Smooth muscle cell (in vitro differentiated cells): ENCODE measurements around the gene ABCG8. TPM values are rescaled to one million over a fixed set of nuclear protein-coding genes. Genes with fewer than 3 reads are reported as not detected.

ENCODE experiments used
- DNase-seq: peaks from one replicate; lab custom pipeline; 2025; ENCODE audit not compliant: unreplicated experiment; lab: John Stamatoyannopoulos, UW
- H2AFZ ChIP-seq: fragments of 200-600 bp; sonication (generic); 2 replicates; pipeline ENCODE4 v1.6.0; 2016; ENCODE audit warnings: antibody characterized with exemption, low read depth, mild to moderate bottlenecking
- H3F3A ChIP-seq: fragments of 200-600 bp; sonication (generic); 2 replicates; pipeline ENCODE4 v1.6.0; 2017; ENCODE audit warnings: antibody characterized with exemption, low read depth
- H3K27ac ChIP-seq: fragments of 200-600 bp; sonication (generic); 2 replicates; pipeline ENCODE4 v1.5.1; 2016; ENCODE audit warnings: low read depth, mild to moderate bottlenecking
- H3K27me3 ChIP-seq: fragments of 200-600 bp; sonication (generic); 2 replicates; pipeline ENCODE4 v1.6.1; 2016; ENCODE audit warnings: low read depth, mild to moderate bottlenecking
- H3K36me3 ChIP-seq: fragments of 200-600 bp; sonication (generic); 2 replicates; pipeline ENCODE4 v1.5.1; 2016; ENCODE audit warnings: low read depth
- H3K4me1 ChIP-seq: fragments of 200-600 bp; sonication (generic); 2 replicates; pipeline ENCODE4 v1.5.1; 2016; ENCODE audit warnings: low read depth
- H3K4me2 ChIP-seq: fragments of 200-600 bp; sonication (generic); 2 replicates; pipeline ENCODE4 v1.6.0; 2016; ENCODE audit warnings: mild to moderate bottlenecking
- H3K4me3 ChIP-seq: fragments of 200-600 bp; sonication (generic); 2 replicates; pipeline ENCODE4 v1.5.1; 2016; ENCODE audit warnings: mild to moderate bottlenecking
- H3K79me2 ChIP-seq: fragments of 200-600 bp; sonication (generic); 2 replicates; pipeline ENCODE4 v1.6.0; 2016; ENCODE audit warnings: low read depth, mild to moderate bottlenecking
- H3K9ac ChIP-seq: fragments of 200-600 bp; sonication (generic); 2 replicates; pipeline ENCODE4 v1.6.0; 2016; ENCODE audit warnings: low read depth
- H3K9me3 ChIP-seq: fragments of 200-600 bp; sonication (generic); replicated peaks from 2 replicates; pipeline ENCODE4 v1.5.1; 2016; ENCODE audit warnings: low read depth
- H4K20me1 ChIP-seq: fragments of 200-600 bp; sonication (generic); 2 replicates; pipeline ENCODE4 v1.6.0; 2016; ENCODE audit warnings: low read depth
- CTCF ChIP-seq: fragments of 200-600 bp; sonication (generic); IDR thresholded peaks from 2 replicates; pipeline ENCODE4 v1.5.1; 2017; ENCODE audit warnings: borderline replicate concordance, mild to moderate bottlenecking, antibody characterized with exemption; ENCODE audit not compliant: insufficient read depth, poor library complexity, severe bottlenecking
- WGBS: methylation state at CpG from one replicate; pipeline ENCODE4 v1.1.7; 2016; ENCODE audit warnings: low lambda C conversion rate; 5-methylcytosine and 5-hydroxymethylcytosine counted together
- polyA plus RNA-seq: library from polyadenylated mRNA; unstranded; fragments of >200 nt; fragmentation: Nextera tagmentation; extraction: Ambion mirVana; gene quantifications from 2 replicates; pipeline ENCODE4 v1.2.1, GENCODE V29; 2016
- total RNA-seq: library from RNA; depleted of rRNA; stranded (reverse); fragments of >200 nt; gene quantifications from 2 replicates; pipeline ENCODE4 v1.2.3, GENCODE V29; 2014

ABCG8 gene
- total and polyA plus RNA-seq, 2 experiments from 2014 or later = not detected

GRCh38 chr2:43814711-43815110, 24.1 kb upstream of the ABCG8 start:
- Histone ChIP-seq H2AFZ (no peak overlapping the region), H3K4me1 (no peaks in the 10 kb centered on the region), H4K20me1 (no peaks in the 10 kb centered on the region), H3F3A (no peaks in the 10 kb centered on the region), H3K4me2 (no peak overlapping the region), H3K79me2 (no peaks in the 10 kb centered on the region), H3K4me3 (no peak overlapping the region), H3K9me3 (no peaks in the 10 kb centered on the region), H3K27me3 (no peaks in the 10 kb centered on the region), H3K36me3 (no peaks in the 10 kb centered on the region), H3K9ac (no peak overlapping the region), H3K27ac (no peak overlapping the region)
- 86% methylated on average over 3 of the region's 3 CpGs for WGBS
- TF ChIP-seq CTCF = no peak
- no peak for DNase-seq

GRCh38 chr2:43818761-43819160, 20.0 kb upstream of the ABCG8 start:
- Histone ChIP-seq H4K20me1 (no peaks in the 10 kb centered on the region), H3K27ac (no peak overlapping the region), H3K79me2 (no peaks in the 10 kb centered on the region), H3F3A (no peaks in the 10 kb centered on the region), H3K4me2 (no peak overlapping the region), H3K9ac (no peak overlapping the region), H3K4me3 (no peak overlapping the region), H3K4me1 (no peaks in the 10 kb centered on the region), H3K9me3 (no peaks in the 10 kb centered on the region), H3K27me3 (peaks cover 3% of the 10 kb centered on the region), H3K36me3 (no peaks in the 10 kb centered on the region), H2AFZ (no peak overlapping the region)
- no peak for TF ChIP-seq CTCF
- no peak for DNase-seq
- 71% methylated on average over 5 of the region's 5 CpGs for whole genome bisulfite sequencing

GRCh38 chr2:43819491-43820163, 19.1 kb upstream of the ABCG8 start:
- H3K27me3 ChIP-seq = peaks cover 3% of the 10 kb centered on the region
- WGBS = 89% methylated on average over 7 of the region's 7 CpGs

More at GRCh38 chr2:43819491-43820163, 19.1 kb upstream of the ABCG8 start:
- Histone ChIP-seq H3K4me1 (no peaks in the 10 kb centered on the region), H3K4me3 (no peak overlapping the region), H3K4me2 (no peak overlapping the region), H3F3A (no peaks in the 10 kb centered on the region), H3K79me2 (no peaks in the 10 kb centered on the region), H3K36me3 (no peaks in the 10 kb centered on the region), H4K20me1 (no peaks in the 10 kb centered on the region), H3K9me3 (no peaks in the 10 kb centered on the region), H3K9ac (no peak overlapping the region), H3K27ac (no peak overlapping the region), H2AFZ (no peak overlapping the region)
- no peak for DNase-seq
- TF ChIP-seq CTCF = no peak
